SK-N-MC (cell line): ENCODE measurements around the gene MAGI3.
A peak's percentile ranks its signal among the peaks of the same experiment; 100 is the strongest.

Source experiments
- DNase-seq: peaks from one replicate; pipeline ENCODE4 v3.0.0-alpha.2; 2011; ENCODE audit warnings: low read depth, low spot score
- H3K27ac ChIP-seq: fragments of 200-600 bp; sonication (generic); 2 replicates; pipeline ENCODE4 v1.5.1; 2016; ENCODE audit warnings: mixed run types
- H3K36me3 ChIP-seq: fragments of 200-600 bp; sonication (generic); 2 replicates; pipeline ENCODE4 v1.6.1; 2017; ENCODE audit warnings: antibody characterized with exemption, low read length, mixed read lengths; ENCODE audit not compliant: insufficient read depth
- H3K4me3 ChIP-seq: fragments of 200-600 bp; sonication (generic); 2 replicates; pipeline ENCODE4 v1.5.1; 2016
- H3K9ac ChIP-seq: fragments of 200-600 bp; sonication (generic); 2 replicates; pipeline ENCODE4 v1.8.0; 2017; ENCODE audit warnings: mixed run types, mixed read lengths; ENCODE audit not compliant: insufficient read length
- H3K9me3 ChIP-seq: fragments of 200-600 bp; sonication (generic); 2 replicates; pipeline ENCODE4 v1.6.1; 2017; ENCODE audit warnings: low read depth, mild to moderate bottlenecking, antibody characterized with exemption, low read length, moderate library complexity, mixed read lengths
- EZH2 ChIP-seq: fragments of 200-600 bp; sonication (generic); IDR thresholded peaks from one replicate; pipeline ENCODE4 v1.6.1; 2017; ENCODE audit warnings: antibody characterized with exemption
- FOXP2 ChIP-seq: optimal IDR thresholded peaks from 2 replicates; pipeline ENCODE3; 2011; ENCODE audit warnings: mild to moderate bottlenecking, moderate library complexity; ENCODE audit not compliant: insufficient read depth; ENCODE audit errors: extremely low read length, control extremely low read depth
- POLR2AphosphoS5 ChIP-seq: IDR thresholded peaks from 2 replicates; pipeline ENCODE4 v1.6.1; 2012; ENCODE audit warnings: mild to moderate bottlenecking, low read depth, low read length, borderline replicate concordance

The MAGI3 gene

DNA sequence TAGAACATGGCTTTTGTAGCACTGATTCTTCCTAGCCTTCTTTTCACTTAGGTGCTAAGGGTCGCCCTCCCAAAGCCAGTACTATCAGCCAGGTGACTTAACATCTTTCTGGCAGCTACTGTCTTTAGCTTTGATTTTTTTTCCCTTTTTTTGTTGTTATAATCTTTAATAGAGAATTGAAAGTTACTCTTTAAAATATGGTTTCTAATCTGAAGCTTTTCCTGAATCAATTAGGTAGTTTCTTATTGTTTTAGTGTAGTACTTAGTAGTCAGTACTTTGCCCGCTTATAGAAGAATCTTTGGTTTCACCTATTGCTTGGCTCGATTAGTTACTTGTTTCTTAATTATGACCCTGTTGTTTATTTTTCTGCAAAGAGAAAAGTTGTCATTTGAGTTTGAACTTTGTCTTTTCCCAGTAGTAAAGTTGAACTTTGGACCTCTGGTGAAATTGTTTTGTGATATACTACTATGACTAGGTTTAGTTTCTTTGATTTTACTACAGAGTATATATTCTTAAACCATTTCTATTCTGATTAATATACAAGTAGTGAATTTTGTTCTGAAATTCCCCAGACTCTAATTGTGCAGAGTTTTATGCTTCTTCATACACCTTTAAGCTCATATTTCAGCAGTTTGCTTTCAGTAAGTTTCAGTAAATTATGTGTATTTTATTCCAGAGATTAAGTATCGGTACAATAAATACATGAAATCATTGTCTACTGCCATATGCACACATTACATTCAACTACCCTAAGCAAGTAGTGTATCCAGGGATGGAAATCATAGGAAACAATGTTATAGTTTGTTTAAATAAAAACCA, 3.9 kb downstream of the MAGI3 start:
- Histone ChIP-seq H3K36me3 (no peaks in the 10 kb centered on the region), H3K27ac (no peak overlapping the region), H3K4me3 (peak overlapping the region; percentile 26; the same call in 1 of the 2 replicates), H3K9me3 (no peaks in the 10 kb centered on the region), H3K9ac (no peak overlapping the region)
- no peak for DNase-seq
- TF ChIP-seq FOXP2, result no peak
- no peak for TF ChIP-seq EZH2
- no peak for TF ChIP-seq POLR2AphosphoS5

- TF ChIP-seq POLR2AphosphoS5 (no peak), EZH2 (no peak), FOXP2 (no peak)
- Histone ChIP-seq H3K4me3 (peak overlapping the region; percentile 14; the same call in 1 of the 2 replicates), H3K9ac (no peak overlapping the region), H3K27ac (no peak overlapping the region), H3K9me3 (no peaks in the 10 kb centered on the region), H3K36me3 (no peaks in the 10 kb centered on the region)
- no peak for DNase-seq
These were observed 4.5 kb downstream of the MAGI3 start for GRCh38 chr1:113394863-113395259.

DNA sequence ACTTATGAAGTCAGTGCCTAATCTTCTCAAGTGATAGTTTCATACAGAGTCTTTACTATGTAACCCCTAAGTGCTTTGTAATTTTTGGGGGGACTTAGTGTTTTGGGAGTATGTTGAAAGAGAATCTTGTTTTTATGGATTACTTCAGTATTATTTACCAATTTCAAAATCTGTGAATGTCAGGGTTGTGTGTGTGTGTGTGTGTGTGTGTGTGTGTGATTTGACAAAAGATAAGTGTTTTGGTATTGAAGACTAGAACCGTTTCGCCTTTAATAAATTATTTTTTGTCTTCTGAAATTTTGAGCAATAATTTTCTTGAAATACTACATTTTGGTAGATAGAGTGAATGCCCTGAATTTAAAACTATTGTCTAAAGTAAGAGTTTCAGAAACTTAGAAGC, 5.8 kb downstream of the MAGI3 start:
- Histone ChIP-seq H3K4me3 (no peak overlapping the region), H3K36me3 (no peaks in the 10 kb centered on the region), H3K9me3 (no peaks in the 10 kb centered on the region), H3K9ac (no peak overlapping the region), H3K27ac (no peak overlapping the region)
- no peak for DNase-seq
- TF ChIP-seq POLR2AphosphoS5 (no peak), EZH2 (no peak), FOXP2 (no peak)

DNA sequence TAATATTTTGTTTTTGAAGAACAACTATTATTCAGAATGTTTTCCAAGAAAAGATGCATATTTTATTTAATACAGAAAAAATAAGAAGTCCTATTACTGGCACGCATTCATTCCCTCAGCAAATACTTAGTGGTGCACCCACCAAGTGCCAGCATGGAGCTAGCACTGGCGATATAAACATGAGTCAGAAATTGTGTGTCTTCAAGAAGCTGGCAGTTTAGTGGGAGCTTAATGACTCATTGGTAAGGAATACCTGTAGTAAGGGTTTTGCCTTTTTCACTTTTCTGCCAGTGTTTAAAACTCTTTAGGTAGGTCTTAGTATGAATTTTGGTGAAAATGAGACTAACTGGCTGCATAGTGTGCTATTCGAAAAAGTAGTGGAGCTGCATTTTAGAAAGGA, 6.3 kb downstream of the MAGI3 start:
- Histone ChIP-seq H3K9ac (no peak overlapping the region), H3K36me3 (no peaks in the 10 kb centered on the region), H3K9me3 (no peaks in the 10 kb centered on the region), H3K4me3 (no peak overlapping the region), H3K27ac (no peak overlapping the region)
- TF ChIP-seq FOXP2, result no peak
- TF ChIP-seq POLR2AphosphoS5, result no peak
- TF ChIP-seq EZH2, result no peak
- DNase-seq, result no peak

DNA sequence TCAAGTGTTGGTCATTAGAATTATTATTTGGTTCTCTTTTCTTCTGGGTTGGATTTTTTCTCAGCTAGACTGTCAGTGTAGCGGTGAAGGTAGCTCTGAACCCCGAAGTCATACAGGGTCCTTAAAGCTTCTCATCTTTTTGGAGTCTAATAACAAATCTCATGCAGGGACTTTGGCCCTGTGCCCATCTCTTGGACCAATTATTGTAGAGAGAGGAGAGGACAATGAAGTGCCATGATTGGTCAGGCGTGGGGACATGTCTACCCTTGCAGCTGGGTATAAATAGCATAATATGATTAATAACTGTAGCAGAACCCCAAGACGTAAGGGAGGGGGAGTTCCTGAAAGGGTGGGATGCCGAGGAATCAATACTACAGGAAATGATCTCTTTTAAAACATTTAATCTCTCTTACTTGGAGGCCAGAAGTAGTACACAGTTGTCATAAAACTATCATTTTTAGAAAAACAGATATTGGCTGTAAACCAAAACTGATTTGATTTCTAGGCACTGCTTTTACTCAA, 8.8 kb downstream of the MAGI3 start:
- no peaks in the 10 kb centered on the region for H3K36me3 ChIP-seq
- no peak for DNase-seq
- H3K4me3 ChIP-seq, result peak overlapping the region; percentile 36
- H3K9me3 ChIP-seq, result no peaks in the 10 kb centered on the region
- no peak overlapping the region; the same call in 1 of the 2 replicates for H3K27ac ChIP-seq
- H3K9ac ChIP-seq, result no peak overlapping the region
- TF ChIP-seq EZH2 (no peak), FOXP2 (no peak), POLR2AphosphoS5 (no peak)

DNA sequence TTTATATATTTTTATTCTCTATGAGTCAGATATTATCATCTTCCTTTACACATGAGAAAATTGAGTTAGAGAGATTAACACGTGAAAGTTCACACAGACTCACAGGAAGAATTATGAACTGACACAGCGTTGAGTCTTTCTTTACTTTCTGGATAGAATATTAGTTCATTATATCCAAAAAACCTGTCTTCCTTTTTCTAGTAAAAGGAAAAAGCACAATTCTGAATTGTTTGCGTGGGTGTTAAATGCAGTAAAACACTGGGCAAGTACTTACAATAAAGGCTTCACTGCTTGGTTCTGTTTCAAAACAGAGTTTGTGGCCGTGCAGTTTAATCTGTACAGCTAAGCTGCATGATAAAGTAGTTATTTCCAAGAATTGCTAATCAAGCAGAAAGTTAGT, 10.8 kb downstream of the MAGI3 start:
- TF ChIP-seq FOXP2 (no peak), POLR2AphosphoS5 (no peak), EZH2 (no peak)
- no peaks in the 10 kb centered on the region for H3K9me3 ChIP-seq
- H3K36me3 ChIP-seq, result no peaks in the 10 kb centered on the region
- H3K27ac ChIP-seq, result no peak overlapping the region
- no peak overlapping the region for H3K4me3 ChIP-seq
- no peak for DNase-seq
- no peak overlapping the region for H3K9ac ChIP-seq

DNA sequence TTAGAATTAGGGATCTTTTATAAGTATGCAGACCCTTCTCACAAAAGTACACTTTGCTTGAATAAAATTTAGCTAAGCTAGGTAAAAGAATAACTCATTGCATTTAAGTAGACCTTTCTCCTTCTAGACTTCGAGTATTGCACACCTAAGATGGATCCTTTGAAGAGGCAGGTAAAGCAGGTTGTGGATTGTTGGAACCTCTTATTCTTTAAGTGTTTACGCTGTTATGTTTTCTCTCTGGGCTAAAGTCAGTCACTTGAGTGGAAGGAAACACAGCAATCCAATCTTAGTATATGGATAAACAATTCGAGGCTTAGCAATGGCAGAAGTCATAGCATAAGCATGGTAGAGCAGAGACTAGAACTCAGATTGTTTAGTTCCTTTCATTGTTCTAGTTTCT, 11.4 kb downstream of the MAGI3 start:
- no peak overlapping the region for H3K27ac ChIP-seq
- no peak for DNase-seq
- H3K9me3 ChIP-seq, result no peaks in the 10 kb centered on the region
- no peak overlapping the region for H3K9ac ChIP-seq
- no peaks in the 10 kb centered on the region for H3K36me3 ChIP-seq
- TF ChIP-seq POLR2AphosphoS5 (no peak), FOXP2 (no peak), EZH2 (no peak)
- H3K4me3 ChIP-seq, result no peak overlapping the region

- no peak for DNase-seq
These were observed 12.8 kb downstream of the MAGI3 start for GRCh38 chr1:113403065-113403464.

More at GRCh38 chr1:113403065-113403464, 12.8 kb downstream of the MAGI3 start:
- no peak overlapping the region for H3K4me3 ChIP-seq
- TF ChIP-seq FOXP2 (no peak), POLR2AphosphoS5 (no peak)
- H3K36me3 ChIP-seq, result no peaks in the 10 kb centered on the region
- no peaks in the 10 kb centered on the region for H3K9me3 ChIP-seq
- no peak overlapping the region for H3K9ac ChIP-seq
- H3K27ac ChIP-seq, result no peak overlapping the region
